Upper lobe of left lung (tissue), 6 donors: ENCODE measurements around the gene MYOC. TPM values are rescaled to one million over a fixed set of nuclear protein-coding genes. Genes with fewer than 3 reads are reported as not detected.
"Not testable (repeated sequence)": the region's sequence is repeated elsewhere in the genome, so short reads cannot be mapped to it uniquely, and the experiment has no call there.

ENCODE experiments used
- ATAC-seq, 2 donors: fragments of 200-7000 bp; cut with Tn5 transposase; one replicate each; pipeline ENCODE4 v1.9.1; 2022; ENCODE audit warnings: mild to moderate bottlenecking in 2 of 2, moderate library complexity in 2 of 2; ENCODE audit not compliant: low FRiP score in 2 of 2
- DNase-seq, 2 donors: peaks; one replicate each; pipeline ENCODE4 v3.0.0-alpha.2; 2019 to 2020
- H3K27ac ChIP-seq, 4 donors: fragments of 200-600 bp; sonication (generic); one replicate each; pipeline ENCODE4 v1.5.1; 2016 to 2019
- H3K27me3 ChIP-seq, 4 donors: fragments of 200-600 bp; sonication (generic); one replicate each; pipeline ENCODE4 v1.5.1; 2017 to 2019
- H3K36me3 ChIP-seq, 4 donors: fragments of 200-600 bp; sonication (generic); one replicate each; pipeline ENCODE4 v1.5.1; 2016 to 2019
- H3K4me1 ChIP-seq, 4 donors: fragments of 200-600 bp; sonication (generic); one replicate each; pipeline ENCODE4 v1.5.1; 2018 to 2019
- H3K4me3 ChIP-seq, 4 donors: fragments of 200-600 bp; sonication (generic); one replicate each; pipeline ENCODE4 v1.5.1; 2017 to 2019; ENCODE audit warnings: mild to moderate bottlenecking in 2 of 4, moderate library complexity in 1 of 4
- H3K9me3 ChIP-seq, 4 donors: fragments of 200-600 bp; sonication (generic); one replicate each; pipeline ENCODE4 v1.5.1; 2018 to 2019
- EP300 ChIP-seq, 4 donors: sonication (generic); formaldehyde crosslinking; IDR thresholded peaks; one replicate each; pipeline ENCODE4 v1.5.1; 2017; ENCODE audit warnings: antibody characterized with exemption in 4 of 4, control low read depth in 2 of 4
- POLR2A ChIP-seq, 4 donors: fragments of 450-650 bp; IDR thresholded peaks; one replicate each; pipeline ENCODE4 v1.5.1; 2016 to 2017; ENCODE audit warnings: antibody characterized with exemption in 4 of 4, mild to moderate bottlenecking in 2 of 4
- POLR2AphosphoS5 ChIP-seq, 2 donors: sonication (generic); formaldehyde crosslinking; IDR thresholded peaks; one replicate each; pipeline ENCODE4 v1.5.1; 2017; ENCODE audit warnings: antibody characterized with exemption in 2 of 2
- WGBS, 2 donors: methylation state at CpG; one replicate each; pipeline ENCODE4 v1.1.5; 2017 to 2018; 5-methylcytosine and 5-hydroxymethylcytosine counted together
- total RNA-seq, 6 donors: library from RNA; depleted of rRNA in 4 of 6; stranded (reverse); fragments of >200 nt in 4 of 6; gene quantifications; one replicate each; pipeline versions ENCODE4 v1.1.0 to v1.2.1, GENCODE V29; 2016 to 2021
- TF ChIP-seq, protein P1 (sequence below), 6 experiments: fragments of 450-650 bp in 4 of 6; fragments of 200-600 bp in 2 of 6; sonication (generic) in 2 of 6; IDR thresholded peaks; one replicate each; pipeline ENCODE4 v1.5.1; 2016 to 2019; ENCODE audit warnings: antibody characterized with exemption in 6 of 6
- donor health status: DM: no; HTN: no; CAD: no; lungs with moderate emphysema.
- donor health status: DM: no; HTN: yes; CAD: no; lungs with severe emphysema.

Gene MYOC
- total RNA-seq, 6 donors from 2014 or later: 0.33 to 1.7 (median 1.2) TPM; not detected in 1

DNA sequence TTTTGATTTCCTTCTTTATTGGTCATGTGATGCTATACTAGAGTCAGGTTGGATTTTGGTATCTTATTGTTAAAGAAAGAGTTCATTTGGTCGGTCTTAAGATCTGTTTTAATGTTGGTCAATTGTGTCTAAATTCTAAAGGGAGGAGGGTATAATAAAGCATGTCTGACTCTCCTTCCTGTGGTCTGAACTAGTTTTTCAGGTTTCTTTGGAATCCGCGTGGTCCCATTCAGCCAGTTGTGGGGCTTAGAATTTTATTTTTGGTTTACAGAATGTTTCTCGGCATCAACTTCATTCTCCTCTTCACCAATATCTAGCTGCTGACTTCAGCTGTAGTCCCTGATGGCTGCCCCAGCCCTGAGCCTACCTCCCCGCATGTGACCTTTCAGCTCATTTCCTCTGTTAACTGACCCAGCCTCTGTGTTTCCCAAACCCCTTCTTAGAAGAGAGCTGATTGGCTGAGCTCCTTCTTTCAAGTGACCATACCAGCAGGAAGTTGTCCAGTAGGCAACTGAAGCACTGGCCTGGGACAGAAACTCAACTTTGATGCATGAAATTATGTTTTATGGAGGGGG lies 8.7 kb upstream of the MYOC start:
- ATAC-seq (no peak), DNase-seq (no peak)
- Histone ChIP-seq H3K27ac (no peak overlapping the region), H3K4me1 (peaks cover 0 to 10% (median under 1%) of the 10 kb centered on the region in 4 donors), H3K9me3 (no peaks in the 10 kb centered on the region), H3K36me3 (no peaks in the 10 kb centered on the region), H3K4me3 (no peak overlapping the region), H3K27me3 (no peaks in the 10 kb centered on the region)
- TF ChIP-seq POLR2A (IDR thresholded peaks at IDR 0.05) (no peak), EP300 (IDR thresholded peaks at IDR 0.05) (no peak), POLR2AphosphoS5 (IDR thresholded peaks at IDR 0.05) (no peak)
- TF ChIP-seq, protein P1, sequence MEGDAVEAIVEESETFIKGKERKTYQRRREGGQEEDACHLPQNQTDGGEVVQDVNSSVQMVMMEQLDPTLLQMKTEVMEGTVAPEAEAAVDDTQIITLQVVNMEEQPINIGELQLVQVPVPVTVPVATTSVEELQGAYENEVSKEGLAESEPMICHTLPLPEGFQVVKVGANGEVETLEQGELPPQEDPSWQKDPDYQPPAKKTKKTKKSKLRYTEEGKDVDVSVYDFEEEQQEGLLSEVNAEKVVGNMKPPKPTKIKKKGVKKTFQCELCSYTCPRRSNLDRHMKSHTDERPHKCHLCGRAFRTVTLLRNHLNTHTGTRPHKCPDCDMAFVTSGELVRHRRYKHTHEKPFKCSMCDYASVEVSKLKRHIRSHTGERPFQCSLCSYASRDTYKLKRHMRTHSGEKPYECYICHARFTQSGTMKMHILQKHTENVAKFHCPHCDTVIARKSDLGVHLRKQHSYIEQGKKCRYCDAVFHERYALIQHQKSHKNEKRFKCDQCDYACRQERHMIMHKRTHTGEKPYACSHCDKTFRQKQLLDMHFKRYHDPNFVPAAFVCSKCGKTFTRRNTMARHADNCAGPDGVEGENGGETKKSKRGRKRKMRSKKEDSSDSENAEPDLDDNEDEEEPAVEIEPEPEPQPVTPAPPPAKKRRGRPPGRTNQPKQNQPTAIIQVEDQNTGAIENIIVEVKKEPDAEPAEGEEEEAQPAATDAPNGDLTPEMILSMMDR (IDR thresholded peaks at IDR 0.05): no peak
- 73 to 92% methylated on average over 5 of the region's 5 CpGs for WGBS, 2 donors

DNA sequence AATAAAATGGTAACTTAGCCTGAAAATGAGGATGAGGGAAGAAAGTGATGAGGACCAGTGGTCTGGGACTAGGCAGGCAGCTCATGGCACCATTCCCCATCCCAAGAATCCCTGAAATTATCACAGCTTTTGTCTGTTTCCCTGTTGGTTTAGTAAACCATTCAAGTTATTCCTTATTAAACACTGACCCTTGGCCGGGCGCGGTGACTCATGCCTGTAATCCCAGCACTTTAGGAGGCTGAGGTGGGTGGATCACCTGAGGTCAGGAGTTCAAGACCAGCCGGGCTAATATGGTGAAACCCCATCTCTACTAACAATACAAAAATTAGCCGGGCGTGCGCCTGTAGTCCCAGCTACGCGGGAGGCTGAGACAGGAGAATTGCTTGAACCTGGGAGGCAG lies 3.7 kb upstream of the MYOC start:
- ATAC-seq, H3K9me3 ChIP-seq, H3K36me3 ChIP-seq, H3K27me3 ChIP-seq, DNase-seq, H3K4me3 ChIP-seq: not testable (repeated sequence)
- peaks cover 13 to 21% (median 19%) of the 10 kb centered on the region in 4 donors for H3K4me1 ChIP-seq
- 94 to 96% methylated on average over 9 of the region's 9 CpGs for WGBS, 2 donors
- H3K27ac ChIP-seq: peak overlapping the region in 2 of 4 donors; percentile 64 to 81

DNA sequence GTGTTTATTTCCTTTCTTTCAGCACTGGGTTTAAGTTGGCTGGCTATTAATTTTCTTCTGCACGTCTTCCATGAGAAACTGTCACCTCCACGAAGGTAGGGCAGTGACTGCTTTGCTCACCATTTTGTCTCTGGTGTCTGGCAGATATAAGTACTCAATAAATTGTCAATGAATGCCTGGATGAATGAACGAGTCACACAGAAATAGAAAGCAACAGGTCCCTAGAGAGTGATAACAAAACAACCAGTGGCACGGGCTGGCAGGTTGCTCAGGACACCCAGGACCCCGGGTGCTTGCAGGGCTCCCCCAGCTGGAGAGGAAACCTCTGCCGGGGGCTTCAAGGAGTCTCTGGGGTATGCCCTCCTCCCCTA lies 3.2 kb upstream of the MYOC start:
- DNase-seq (no peak), ATAC-seq (no peak)
- Histone ChIP-seq H3K9me3 (no peaks in the 10 kb centered on the region), H3K4me1 (peaks cover 13 to 21% (median 19%) of the 10 kb centered on the region in 4 donors), H3K36me3 (no peaks in the 10 kb centered on the region), H3K27ac (peak overlapping the region; percentile 34 to 81 (median 66)), H3K27me3 (no peaks in the 10 kb centered on the region), H3K4me3 (peak overlapping the region in 1 of 4 donors; percentile 21)
- 62 to 69% methylated on average over 6 of the region's 6 CpGs for WGBS, 2 donors
- TF ChIP-seq, protein P1 (IDR thresholded peaks at IDR 0.05): peak in 1 of 6 experiments; percentile 2
- TF ChIP-seq EP300 (IDR thresholded peaks at IDR 0.05): no peak

GRCh38 chr1:171654942-171655745 lies 2.7 kb upstream of the MYOC start:
- TF ChIP-seq, protein P1 (IDR thresholded peaks at IDR 0.05): peak; percentile 31 to 64 (median 48)
- no peak for TF ChIP-seq POLR2A (IDR thresholded peaks at IDR 0.05)
- Histone ChIP-seq H3K4me3 (peak overlapping the region in 2 of 4 donors; percentile 13 to 21), H3K27me3 (no peaks in the 10 kb centered on the region), H3K27ac (peak overlapping the region; percentile 64 to 81 (median 68)), H3K4me1 (peaks cover 13 to 21% (median 19%) of the 10 kb centered on the region in 4 donors), H3K9me3 (no peaks in the 10 kb centered on the region), H3K36me3 (no peaks in the 10 kb centered on the region)
- DNase-seq (peak; percentile 32 to 88), ATAC-seq (peak; percentile 69 to 76)
- 30 to 32% methylated on average over 15 to 24 of the region's 24 CpGs for WGBS, 2 donors

GRCh38 chr1:171654201-171654941 lies 1.9 kb upstream of the MYOC start:
- Histone ChIP-seq H3K36me3 (no peaks in the 10 kb centered on the region), H3K4me3 (no peak overlapping the region), H3K27me3 (no peaks in the 10 kb centered on the region), H3K4me1 (peaks cover 13 to 21% (median 19%) of the 10 kb centered on the region in 4 donors), H3K27ac (peak overlapping the region; percentile 64 to 81 (median 68)), H3K9me3 (no peaks in the 10 kb centered on the region)
- DNase-seq (no peak), ATAC-seq (peak in 1 of 2 donors; percentile 44)
- TF ChIP-seq EP300 (IDR thresholded peaks at IDR 0.05) (no peak), POLR2A (IDR thresholded peaks at IDR 0.05) (no peak)
- TF ChIP-seq, protein P1 (IDR thresholded peaks at IDR 0.05): no peak
- 47 to 50% methylated on average over 8 of the region's 8 CpGs for WGBS, 2 donors
